GM08714 (cell line): ENCODE data around the gene CACNA1C.

Source experiments
- H3K4me3 ChIP-seq: fragments of 200-500 bp; sonication (Bioruptor generic); 2 replicates; pipeline ENCODE4 v1.5.1; 2014; ENCODE audit warnings: mild to moderate bottlenecking, low read length, inconsistent platforms
- ZNF274 ChIP-seq: IDR thresholded peaks from 2 replicates; pipeline ENCODE4 v1.6.1; 2012; ENCODE audit warnings: mild to moderate bottlenecking, low read depth, low read length

CACNA1C gene

DNA sequence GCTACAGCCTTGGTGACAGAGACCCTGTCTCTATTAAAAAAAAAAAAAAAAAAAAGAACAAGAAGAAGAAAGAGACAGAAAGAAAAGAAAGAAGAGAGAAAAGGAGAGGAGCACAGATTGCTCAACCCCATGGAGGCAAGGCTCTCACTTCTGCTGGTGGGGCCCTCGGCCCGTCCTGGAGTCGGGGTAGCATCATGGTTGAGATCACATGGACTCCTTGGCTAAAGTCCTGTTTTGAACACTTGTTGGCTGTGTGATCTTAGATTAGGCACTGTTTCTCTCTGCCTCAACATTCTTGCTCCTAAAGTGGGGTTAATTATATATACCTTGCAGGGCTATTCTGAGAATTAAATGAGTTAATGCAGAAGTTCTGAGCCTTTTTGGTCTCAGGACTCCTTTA is 207.7 kb downstream of the CACNA1C start:
- no peak overlapping the region for H3K4me3 ChIP-seq
- TF ChIP-seq ZNF274, result no peak

DNA sequence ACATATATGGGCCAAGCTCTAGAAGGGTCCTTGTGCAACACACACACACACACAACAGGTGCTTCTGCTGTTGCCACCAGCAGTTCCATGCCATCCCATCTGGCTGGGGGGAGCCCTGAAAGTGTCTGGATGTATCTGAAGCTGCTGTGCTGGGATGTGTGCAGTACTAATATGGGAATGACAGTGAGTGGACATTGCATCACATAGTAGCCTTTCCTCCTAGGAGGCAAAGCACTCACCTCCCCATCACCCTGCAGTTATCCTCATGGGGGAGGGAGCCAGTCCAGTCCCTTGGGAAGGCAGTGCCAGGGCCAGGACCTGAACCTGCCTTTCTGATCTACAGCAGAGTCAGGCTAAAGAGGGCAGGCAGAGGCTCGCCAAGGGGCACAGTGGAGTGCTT is 208.9 kb downstream of the CACNA1C start:
- no peak overlapping the region for H3K4me3 ChIP-seq
- TF ChIP-seq ZNF274, result no peak

GRCh38 chr12:2262449-2262848 is 209.7 kb downstream of the CACNA1C start:
- no peak overlapping the region for H3K4me3 ChIP-seq
- no peak for TF ChIP-seq ZNF274

GRCh38 chr12:2263901-2264300 is 211.1 kb downstream of the CACNA1C start:
- TF ChIP-seq ZNF274, result no peak

DNA sequence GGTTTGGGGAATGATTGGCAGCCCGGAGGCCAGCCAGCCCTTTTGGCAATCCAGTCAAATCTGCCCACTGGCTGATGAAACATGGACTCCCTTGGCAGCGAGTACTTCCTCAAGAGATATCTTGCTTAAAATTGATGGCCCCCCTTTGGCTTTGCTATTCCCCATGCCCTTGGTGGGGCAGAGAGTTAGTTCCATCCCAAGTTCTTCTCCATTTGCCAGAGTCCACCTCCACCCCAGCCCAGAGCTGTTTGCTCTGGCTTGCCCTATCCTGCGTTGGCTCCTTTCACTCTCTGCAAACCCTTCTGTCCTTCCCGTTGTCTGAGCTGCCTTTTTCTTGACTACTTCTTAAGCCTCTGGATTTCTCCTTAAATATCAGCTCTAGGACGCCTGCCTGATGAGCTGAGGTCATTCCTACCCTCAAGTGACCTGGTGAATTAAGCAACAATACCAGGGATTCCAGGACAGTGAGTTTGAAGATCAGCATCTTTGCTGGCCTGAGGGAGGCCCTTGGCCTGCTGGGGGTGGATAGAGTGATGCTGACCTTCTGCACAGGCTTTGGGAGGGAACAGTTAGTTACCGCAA is 212.0 kb downstream of the CACNA1C start:
- H3K4me3 ChIP-seq, result no peak overlapping the region
- no peak for TF ChIP-seq ZNF274

More at GRCh38 chr12:2263901-2264300, 211.1 kb downstream of the CACNA1C start:
- H3K4me3 ChIP-seq, result no peak overlapping the region

DNA sequence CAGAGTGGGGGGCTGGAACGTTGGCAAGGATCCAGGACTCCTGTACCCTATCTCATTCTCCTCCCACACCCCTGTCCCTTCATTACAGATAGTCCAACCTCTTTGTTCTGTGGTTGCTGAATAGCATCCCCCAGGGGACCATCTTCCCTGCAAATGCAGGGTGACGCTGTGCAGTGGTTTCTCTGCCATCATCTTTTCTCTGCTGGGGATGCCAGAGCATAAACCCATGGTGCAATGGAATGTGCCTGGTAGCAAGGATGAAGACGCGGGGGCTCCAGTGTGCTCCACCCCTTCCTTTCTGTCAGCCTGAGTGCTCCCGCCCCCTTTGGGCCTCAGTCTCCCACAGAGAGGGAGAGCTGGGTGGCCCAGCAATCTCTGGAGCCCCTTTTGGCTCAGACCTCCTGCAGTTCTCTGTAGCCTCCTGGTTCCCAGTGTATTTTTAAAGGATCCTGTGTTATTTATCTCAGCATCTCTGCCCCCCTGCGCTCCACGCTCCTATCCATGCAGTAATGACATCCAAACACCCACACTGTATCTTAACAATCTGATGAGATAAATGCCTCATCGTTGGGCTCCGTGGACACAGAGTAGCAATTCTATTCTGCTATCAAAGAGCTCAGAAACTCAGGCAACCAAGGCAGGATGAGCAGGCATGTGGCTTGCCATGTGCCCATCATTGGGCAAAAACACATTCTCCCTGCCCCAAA is 212.8 kb downstream of the CACNA1C start:
- no peak overlapping the region for H3K4me3 ChIP-seq
- no peak for TF ChIP-seq ZNF274

DNA sequence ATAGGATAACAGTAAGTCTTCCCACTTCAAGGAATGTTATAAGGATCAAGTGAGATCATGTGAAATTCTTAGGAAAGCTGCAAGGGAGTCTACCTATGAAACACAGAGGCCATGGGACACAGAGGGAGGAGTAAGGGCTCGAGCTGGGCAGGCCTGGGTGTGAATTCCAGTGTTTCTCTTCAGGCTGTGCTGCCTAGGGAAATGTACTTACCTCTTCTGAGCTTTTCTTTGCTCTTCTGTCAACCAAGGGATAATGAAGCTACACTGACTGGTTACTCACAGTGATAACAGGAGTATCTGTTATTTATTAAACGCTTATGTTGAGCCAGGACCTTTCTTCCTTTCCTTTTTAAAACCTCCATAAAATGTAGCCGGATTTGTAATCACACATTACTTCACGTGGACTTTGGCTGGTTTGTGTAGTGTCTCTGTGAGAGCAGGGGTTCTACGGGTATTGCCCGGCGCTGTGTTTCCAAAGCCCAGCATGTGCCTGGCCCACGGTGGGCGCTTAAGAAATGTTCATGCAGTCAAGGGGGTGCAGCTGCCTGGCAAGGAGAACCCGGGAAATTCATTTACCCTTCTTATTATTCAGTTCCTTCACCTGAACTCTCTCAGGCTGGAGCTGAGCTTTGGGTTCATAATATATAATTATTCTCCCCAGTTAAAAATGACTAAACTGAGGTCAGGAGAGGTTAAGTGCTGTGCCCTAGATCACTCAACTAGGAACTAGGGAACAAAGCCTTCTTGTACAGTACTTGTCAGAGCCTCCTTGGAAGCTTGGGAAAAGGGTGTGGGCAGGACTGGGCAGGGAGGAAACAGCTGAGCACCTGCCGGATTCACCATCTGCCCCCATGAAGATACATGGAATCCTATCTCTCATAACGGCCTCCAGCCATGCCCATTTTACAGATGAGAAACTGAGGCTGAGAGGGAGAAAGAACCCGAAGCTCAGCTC is 214.2 kb downstream of the CACNA1C start:
- H3K4me3 ChIP-seq, result no peak overlapping the region
- no peak for TF ChIP-seq ZNF274

GRCh38 chr12:2267703-2268470 is 215.1 kb downstream of the CACNA1C start:
- no peak for TF ChIP-seq ZNF274
- no peak overlapping the region for H3K4me3 ChIP-seq

DNA sequence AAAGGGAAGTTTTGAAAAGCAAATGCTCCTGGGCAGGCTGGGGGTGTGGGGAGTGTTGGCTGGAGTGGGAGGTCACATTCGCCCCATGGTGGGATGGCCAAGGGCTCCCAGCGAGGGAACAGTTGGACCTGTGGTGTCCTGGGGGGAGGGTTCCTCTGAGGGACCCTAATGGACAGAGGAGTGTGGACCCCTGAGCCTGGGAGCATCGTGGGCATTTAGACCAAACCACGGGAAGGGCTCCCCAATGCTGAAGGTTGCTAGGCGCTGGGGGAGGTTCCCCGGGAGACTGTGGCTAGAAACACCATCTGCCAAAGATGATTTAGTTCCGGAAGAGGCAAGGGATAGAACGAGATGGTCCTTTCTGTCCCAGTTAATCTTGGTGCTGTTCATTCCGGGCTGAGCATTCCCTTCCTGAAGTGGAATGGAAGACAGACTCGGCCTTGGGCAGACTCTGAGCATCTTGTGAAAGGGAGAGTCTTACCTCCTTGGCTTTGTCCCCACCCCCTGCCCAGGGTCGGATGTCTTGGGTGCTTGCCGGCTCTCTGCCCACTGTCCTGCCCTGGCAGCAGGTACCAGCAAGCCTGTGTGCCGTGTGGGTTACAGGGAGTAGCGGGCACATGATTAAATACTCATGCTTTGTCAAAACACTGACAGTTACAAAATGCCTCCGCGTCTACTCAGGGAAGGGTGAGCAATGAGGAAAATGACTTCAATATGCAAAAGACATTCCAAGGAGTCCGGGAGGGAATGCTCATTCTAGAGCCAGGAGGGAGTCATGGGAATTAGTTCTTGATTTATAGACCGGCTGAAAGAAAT is 215.9 kb downstream of the CACNA1C start:
- no peak overlapping the region for H3K4me3 ChIP-seq
- TF ChIP-seq ZNF274, result no peak

DNA sequence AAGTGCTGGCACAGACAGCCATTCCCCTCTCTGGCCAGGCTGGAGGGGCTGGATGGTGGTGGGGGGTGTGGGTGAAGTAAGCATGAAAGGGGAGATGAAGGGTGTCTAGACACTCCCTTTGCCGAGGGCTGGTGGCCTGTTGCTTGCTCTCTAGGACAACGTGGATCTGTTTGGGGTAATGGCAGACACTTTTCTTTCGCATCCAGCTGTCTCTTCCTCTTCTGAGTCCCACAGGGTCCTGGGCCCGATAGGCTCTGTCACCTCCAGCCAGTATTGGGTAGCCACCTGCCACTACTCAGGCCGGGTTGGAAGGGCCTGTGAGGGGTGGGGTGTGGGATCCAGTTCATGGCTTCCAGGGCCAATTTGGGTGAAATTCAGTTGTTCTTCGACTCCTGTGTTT is 218.1 kb downstream of the CACNA1C start:
- no peak overlapping the region for H3K4me3 ChIP-seq
- no peak for TF ChIP-seq ZNF274

- no peak overlapping the region for H3K4me3 ChIP-seq
- TF ChIP-seq ZNF274, result no peak
Observed at GRCh38 chr12:2271961-2272360, 219.2 kb downstream of the CACNA1C start.

DNA sequence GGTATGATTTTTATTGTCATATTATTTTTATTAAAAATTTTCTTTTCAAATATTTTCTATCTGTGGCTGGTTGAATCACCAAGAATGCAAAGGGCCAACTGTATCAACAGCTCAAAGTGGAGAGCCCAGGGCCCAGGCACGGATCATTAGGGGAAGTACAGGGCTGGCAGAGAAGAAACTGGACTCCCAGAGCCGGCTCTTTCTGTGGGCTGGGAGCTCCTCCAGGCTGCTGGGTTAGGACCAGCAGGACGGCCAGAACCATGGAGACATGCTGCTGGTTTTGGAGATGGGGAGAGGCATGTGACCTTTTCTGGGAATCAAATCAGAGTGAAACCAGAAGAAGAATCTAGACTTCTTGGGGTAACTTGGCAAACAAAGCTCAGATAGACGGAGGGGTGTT is 220.5 kb downstream of the CACNA1C start:
- no peak for TF ChIP-seq ZNF274
- no peak overlapping the region for H3K4me3 ChIP-seq

DNA sequence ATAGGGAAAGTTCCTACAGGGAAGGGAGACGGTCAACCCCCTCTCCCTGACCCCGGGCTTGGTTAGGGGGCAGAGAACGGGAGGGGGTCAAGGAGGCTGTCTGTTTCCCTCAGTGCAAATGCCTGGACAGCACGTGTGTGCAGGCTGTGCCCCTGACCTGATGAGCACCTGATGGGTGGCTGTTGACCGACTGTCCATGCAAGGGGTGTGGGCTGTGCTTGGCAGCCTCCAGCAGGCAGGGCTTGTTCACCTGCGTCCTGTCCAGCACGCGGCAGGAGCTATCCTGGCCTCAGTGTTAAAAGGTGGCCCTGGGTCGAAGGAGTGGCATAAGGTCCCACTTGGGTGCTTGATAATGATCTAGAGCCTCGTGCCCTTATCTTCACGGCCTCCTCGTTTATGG is 221.0 kb downstream of the CACNA1C start:
- no peak overlapping the region for H3K4me3 ChIP-seq
- TF ChIP-seq ZNF274, result no peak

GRCh38 chr12:2274733-2275132 is 221.9 kb downstream of the CACNA1C start:
- no peak for TF ChIP-seq ZNF274
- no peak overlapping the region for H3K4me3 ChIP-seq
